Mucosa of descending colon (tissue), 3 donors: ENCODE measurements around the gene SPARC. TPM values are rescaled to one million over a fixed set of nuclear protein-coding genes. Genes with fewer than 3 reads are reported as not detected.

Experiments used
- ATAC-seq: fragments of 200-7000 bp; cut with Tn5 transposase; one replicate; pipeline ENCODE4 v1.9.1; 2020; ENCODE audit warnings: mild to moderate bottlenecking, moderate library complexity
- DNase-seq, 3 donors: peaks; one replicate each; pipeline ENCODE4 v3.0.0-alpha.2; 2020
- H3K36me3 ChIP-seq: fragments of 200-600 bp; one replicate; pipeline ENCODE4 v1.8.0; 2021; ENCODE audit warnings: low read depth, mild to moderate bottlenecking
- H3K4me1 ChIP-seq: fragments of 200-600 bp; one replicate; pipeline ENCODE4 v1.8.0; 2021; ENCODE audit warnings: low read depth, mild to moderate bottlenecking
- H3K4me3 ChIP-seq: fragments of 200-600 bp; one replicate; pipeline ENCODE4 v1.8.0; 2021; ENCODE audit warnings: mild to moderate bottlenecking
- H3K9me3 ChIP-seq: fragments of 200-600 bp; one replicate; pipeline ENCODE4 v1.8.0; 2021; ENCODE audit warnings: mild to moderate bottlenecking
- intact Hi-C, 2 donors: fragments of 100-400 bp; cut with DNase I in 1 of 2; cut with micrococcal nuclease in 1 of 2; formaldehyde crosslinking; loops; one replicate each; pipeline versions ENCODE4 v1.11.0 to v1.11.1; 2022; cut with DNase I, micrococcal nuclease
- total RNA-seq, 3 donors: library from RNA; stranded (reverse); fragmentation: NEBNext Ultra II Directional in 2 of 3; extraction: Animal tissue kit (Norgen Biotek cat#: 25700) in 2 of 3; gene quantifications; one replicate each; pipeline versions ENCODE4 v1.2.1 to v1.2.4, GENCODE V29; 2021 to 2023
- TF ChIP-seq, protein P1 (sequence below): fragments of 200-600 bp; IDR thresholded peaks from one replicate; pipeline ENCODE4 v1.8.0; 2022; ENCODE audit warnings: antibody characterized with exemption, mild to moderate bottlenecking
- donor health status: DM: no; HTN: no; CAD: no; lungs with moderate emphysema.
- donor health status: DM: no; HTN: no; CAD: no.
- donor health status: DM: no; HTN: yes; CAD: no.

Gene SPARC
- total RNA-seq, 3 donors from 2014 or later, result 78.0 to 410 (median 227) TPM

DNA sequence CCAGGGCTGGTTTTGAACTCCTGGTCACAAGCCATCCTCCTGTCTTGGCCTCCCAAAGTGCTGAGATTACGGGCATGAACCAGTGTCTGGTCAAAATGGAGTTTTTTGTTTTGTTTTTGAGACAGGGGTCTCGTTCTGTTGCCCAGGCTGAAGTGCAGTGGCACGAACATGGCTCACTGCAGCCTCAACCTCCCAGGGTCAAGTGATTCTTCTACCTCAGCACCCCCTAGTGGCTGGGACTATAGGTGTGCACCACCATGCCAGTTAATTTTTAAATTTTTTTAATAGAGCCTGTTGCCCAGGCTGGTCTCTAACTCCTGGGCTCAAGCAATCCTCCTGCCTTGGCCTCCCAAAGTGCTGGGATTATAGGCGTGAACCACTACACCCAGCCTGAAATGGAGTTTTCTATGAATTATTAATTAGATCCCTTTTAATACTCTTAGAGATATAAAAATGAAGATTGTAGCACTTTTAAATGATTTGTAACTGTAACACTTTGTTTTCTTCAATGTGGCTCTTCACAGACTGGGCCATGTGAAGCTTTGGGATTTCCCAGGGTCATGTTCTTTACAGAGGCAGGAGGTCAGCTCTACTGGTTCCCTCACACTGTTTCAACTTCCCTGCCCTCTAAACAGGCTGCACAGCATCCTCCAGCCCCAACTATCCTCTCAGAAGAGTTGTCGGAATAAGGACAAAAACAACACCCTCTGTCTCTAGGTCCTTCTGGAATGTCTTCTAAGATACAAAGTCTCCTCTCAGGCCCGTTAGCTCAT, 32.7 kb upstream of the SPARC start:
- intact Hi-C loops, result no loop called here
- Histone ChIP-seq H3K4me3 (no peak overlapping the region), H3K36me3 (no peaks in the 10 kb centered on the region), H3K9me3 (no peaks in the 10 kb centered on the region), H3K4me1 (no peaks in the 10 kb centered on the region)
- ATAC-seq (peak; percentile 66), DNase-seq (peak in 1 of 3 donors; percentile 62)
- TF ChIP-seq, protein P1, sequence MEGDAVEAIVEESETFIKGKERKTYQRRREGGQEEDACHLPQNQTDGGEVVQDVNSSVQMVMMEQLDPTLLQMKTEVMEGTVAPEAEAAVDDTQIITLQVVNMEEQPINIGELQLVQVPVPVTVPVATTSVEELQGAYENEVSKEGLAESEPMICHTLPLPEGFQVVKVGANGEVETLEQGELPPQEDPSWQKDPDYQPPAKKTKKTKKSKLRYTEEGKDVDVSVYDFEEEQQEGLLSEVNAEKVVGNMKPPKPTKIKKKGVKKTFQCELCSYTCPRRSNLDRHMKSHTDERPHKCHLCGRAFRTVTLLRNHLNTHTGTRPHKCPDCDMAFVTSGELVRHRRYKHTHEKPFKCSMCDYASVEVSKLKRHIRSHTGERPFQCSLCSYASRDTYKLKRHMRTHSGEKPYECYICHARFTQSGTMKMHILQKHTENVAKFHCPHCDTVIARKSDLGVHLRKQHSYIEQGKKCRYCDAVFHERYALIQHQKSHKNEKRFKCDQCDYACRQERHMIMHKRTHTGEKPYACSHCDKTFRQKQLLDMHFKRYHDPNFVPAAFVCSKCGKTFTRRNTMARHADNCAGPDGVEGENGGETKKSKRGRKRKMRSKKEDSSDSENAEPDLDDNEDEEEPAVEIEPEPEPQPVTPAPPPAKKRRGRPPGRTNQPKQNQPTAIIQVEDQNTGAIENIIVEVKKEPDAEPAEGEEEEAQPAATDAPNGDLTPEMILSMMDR, result peak; percentile 31

DNA sequence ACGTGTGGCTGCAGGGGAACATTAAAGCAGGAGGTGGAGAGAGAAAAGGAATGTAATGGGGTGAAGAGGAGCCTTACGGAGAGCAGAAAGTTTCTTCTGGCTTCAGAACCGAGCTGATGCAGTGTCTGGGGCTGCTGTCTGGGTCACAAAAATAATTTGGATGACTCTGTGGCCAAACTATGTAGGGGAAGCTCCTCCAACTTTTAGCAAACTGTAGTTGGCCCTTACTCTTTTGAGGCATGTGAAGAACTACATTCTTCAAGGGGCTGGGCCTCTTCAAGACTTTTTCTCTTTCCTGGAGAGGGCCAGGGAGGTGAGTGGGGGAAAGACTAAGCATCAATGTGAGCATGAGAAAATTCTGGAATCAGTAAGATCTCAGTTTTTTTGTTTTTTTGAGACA, 31.9 kb upstream of the SPARC start:
- ATAC-seq (peak; percentile 10), DNase-seq (no peak)
- intact Hi-C loops, result no loop called here
- Histone ChIP-seq H3K36me3 (no peaks in the 10 kb centered on the region), H3K9me3 (no peaks in the 10 kb centered on the region), H3K4me1 (no peaks in the 10 kb centered on the region), H3K4me3 (no peak overlapping the region)
- TF ChIP-seq, protein P1, result no peak

DNA sequence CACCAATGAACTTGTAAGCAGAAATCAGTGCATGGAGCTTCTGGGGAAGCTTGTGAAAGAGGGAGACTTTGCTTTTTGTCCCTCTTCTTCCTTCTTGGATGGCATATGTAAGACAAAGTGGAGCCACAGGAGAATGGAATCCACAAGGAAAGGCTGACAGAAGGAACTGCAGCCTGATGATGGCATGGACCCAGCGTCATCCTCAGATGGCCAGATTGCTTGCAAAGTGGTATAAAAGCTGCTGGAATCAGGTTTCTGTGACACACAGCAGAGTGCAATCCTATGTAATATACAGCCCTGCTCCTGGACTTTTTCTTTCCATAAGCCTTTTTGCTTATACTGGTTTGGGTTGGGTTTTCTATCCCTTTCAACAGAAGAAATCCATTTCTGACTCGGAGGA, 31.4 kb upstream of the SPARC start:
- intact Hi-C loops, result no loop called here
- ATAC-seq, result no peak
- TF ChIP-seq, protein P1, result no peak

DNA sequence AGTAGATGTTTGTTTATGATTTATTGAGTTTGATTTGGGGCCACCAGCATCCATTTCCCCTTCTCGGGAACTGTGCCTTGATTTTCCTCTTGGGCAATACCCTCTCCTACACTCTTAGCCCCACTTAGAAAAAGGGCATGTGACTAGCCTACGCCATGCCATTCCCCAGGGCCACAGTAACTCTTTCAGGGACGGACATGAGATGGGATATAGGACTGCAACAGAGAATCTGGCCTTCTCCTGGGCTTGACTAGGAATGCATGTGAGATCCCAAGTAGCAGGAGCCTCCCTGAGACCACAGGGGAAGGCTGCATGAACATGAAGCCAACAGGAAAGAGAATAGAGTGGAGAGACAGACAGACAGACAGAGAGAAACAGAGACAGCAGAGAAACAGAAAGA, 30.7 kb upstream of the SPARC start:
- Histone ChIP-seq H3K4me1 (no peaks in the 10 kb centered on the region), H3K4me3 (no peak overlapping the region), H3K9me3 (no peaks in the 10 kb centered on the region), H3K36me3 (no peaks in the 10 kb centered on the region)
- TF ChIP-seq, protein P1, result no peak
- DNase-seq (no peak), ATAC-seq (no peak)
- intact Hi-C loops, result no loop called here

More for the DNA sequence above, 31.4 kb upstream of the SPARC start:
- no peak for DNase-seq
- Histone ChIP-seq H3K36me3 (no peaks in the 10 kb centered on the region), H3K4me1 (no peaks in the 10 kb centered on the region), H3K4me3 (no peak overlapping the region), H3K9me3 (no peaks in the 10 kb centered on the region)

DNA sequence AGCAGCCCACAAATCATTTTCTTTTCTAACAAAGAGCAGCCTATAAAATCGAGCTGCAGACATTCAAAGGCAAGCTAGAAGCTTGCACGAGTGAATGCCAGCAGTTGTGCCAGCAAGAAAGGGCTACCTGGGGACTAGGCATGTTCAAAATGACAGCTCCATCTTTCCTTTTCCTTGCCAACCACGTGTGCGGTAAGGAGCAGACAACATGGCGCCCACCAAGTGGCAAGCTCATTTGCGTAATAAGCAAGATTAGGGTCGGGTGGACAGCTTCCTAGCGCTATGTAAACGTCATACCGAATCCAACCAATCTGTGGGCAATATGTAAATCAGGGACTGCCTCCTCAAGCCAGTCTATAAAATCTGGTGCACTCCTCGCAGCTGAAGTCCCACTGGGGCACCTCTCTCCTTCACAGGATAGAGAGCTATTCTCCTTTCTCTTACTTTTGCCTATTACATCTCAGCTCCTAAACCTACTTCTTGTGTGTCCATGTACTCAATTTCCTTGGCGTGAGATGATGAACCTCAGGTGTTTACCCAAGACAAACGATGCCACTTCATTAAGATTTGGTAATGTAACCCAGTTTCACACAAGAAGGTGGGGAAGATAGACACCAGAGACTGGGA, 22.5 kb upstream of the SPARC start:
- ATAC-seq (no peak), DNase-seq (no peak)
- Histone ChIP-seq H3K36me3 (no peaks in the 10 kb centered on the region), H3K9me3 (no peaks in the 10 kb centered on the region), H3K4me1 (peaks cover 2% of the 10 kb centered on the region), H3K4me3 (no peak overlapping the region)
- TF ChIP-seq, protein P1, result no peak
- intact Hi-C loops, result no loop called here
